Stimulated activated naive CD8-positive, alpha-beta T cell treated with anti-CD3 and anti-CD28 coated beads, Interleukin-15, Interleukin-2, amounts not matched to agents 100 U/mL and 50 U/mL, for 24 hours (primary cell): ENCODE data around the gene SHC4.
"Not testable (repeated sequence)": the region's sequence is repeated elsewhere in the genome, so short reads cannot be mapped to it uniquely, and the experiment has no call there.

Experiments used
- ATAC-seq: fragments of 150-1000 bp; cut with Tn5 transposase; one replicate; pipeline ENCODE4 v1.10.0; 2021
- DNase-seq: peaks from one replicate; pipeline ENCODE4 v3.0.0; 2021

SHC4 gene

DNA sequence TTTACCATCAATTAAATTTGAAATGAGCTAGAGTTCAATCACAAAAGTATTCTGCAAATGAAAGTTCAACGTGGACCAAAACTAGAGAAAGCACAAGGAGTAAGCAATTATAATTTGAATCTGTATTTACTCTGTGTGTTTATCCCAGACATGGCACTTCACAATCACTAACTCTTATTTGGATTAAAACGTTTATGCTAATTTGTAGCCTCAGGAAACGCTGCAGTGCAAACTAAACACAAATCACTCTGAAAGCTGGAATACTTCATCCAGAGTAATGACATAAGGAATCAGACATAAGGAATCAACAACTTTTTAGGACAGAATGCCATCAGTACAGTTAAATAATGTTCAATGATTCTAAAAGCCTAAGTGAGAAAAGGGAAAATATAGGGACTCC lies 171.3 kb downstream of the SHC4 start:
- ATAC-seq (no peak), DNase-seq (no peak)

DNA sequence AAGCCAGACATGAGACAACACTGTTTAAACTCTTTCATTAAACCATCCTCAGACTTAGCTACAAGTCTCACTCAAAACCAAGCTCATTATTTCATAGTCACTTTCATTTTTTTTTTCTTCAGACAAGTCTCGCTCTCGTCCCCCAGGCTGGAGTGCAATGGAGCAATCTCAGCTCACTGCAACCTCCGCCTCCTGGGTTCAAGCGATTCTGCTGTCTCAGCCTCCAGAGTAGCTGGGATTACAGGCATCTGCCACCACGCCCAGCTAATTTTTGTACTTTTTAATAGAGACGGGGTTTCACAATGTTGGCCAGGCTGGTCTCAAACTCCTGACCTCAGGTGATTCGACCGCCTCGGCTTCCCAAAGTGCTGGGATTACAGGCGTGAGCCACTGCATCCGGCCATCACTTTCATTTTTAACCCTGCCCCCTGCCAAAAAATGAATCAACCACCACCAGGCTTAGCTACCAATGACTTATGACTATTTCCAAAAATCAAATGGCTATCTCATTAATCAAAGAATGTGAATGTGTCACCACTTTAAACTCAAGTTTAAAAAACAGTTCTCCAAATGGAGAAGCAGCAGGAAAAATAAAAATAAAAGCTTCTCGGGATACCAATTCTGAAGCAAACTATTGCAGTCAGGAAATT lies 173.1 kb downstream of the SHC4 start:
- not testable (repeated sequence) for DNase-seq, ATAC-seq

DNA sequence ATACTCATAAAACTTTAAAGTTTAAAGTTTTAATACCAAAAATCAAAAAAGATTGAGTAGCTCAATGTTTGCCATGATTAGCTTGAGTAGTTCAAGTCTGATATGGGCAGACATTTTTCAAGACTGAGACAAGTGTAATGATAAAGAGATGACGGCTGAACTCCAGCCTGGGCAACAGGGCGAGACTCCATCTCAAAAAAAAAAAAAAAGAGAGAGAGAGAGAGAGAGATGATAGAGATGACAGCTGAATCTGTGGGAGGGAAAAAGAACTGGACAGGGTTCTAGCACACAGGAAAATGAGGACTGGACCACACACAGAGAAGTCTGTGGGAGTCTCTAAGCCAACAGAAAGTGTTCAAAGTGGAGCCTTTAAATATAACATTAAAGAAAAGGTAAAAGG lies 178.0 kb downstream of the SHC4 start:
- DNase-seq: no peak
- no peak for ATAC-seq

DNA sequence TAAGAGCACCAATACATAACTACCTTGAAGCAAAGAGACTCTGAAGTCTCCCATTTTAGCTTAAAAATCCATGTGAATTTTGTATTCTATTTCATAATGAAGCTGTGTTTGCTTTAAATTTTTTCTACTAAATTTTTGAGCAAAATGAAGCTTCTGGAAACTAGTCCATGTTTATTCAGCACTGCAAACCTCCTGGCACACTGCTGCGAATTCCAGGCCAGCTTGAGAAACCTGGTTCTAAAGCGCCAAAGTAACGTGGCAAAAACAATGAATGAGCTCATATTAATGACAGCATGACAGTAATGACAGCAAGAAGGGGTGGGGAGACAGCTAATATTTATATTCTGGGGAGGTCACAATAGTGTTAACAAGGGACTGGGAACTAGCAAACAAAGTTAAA lies 178.5 kb downstream of the SHC4 start:
- DNase-seq: no peak
- no peak for ATAC-seq

DNA sequence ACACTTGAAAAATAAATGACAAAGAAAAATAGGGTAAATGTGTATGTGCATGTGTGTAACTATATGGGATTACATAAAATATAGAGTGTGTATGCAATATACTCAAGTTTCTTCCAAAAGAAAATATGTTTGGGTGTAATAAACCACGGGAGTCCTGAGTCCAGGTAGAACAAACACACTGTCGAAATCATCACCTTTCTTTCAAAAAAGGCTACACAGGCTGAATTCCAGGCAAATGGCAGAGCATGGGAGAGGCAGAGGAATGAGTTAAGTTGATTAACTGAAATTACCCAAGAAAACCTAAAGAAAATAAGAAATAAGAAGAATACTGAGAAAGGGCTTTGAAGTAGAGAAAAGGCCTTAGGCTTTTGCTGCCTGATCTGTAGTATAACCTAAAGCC lies 179.0 kb downstream of the SHC4 start:
- DNase-seq (no peak), ATAC-seq (no peak)

DNA sequence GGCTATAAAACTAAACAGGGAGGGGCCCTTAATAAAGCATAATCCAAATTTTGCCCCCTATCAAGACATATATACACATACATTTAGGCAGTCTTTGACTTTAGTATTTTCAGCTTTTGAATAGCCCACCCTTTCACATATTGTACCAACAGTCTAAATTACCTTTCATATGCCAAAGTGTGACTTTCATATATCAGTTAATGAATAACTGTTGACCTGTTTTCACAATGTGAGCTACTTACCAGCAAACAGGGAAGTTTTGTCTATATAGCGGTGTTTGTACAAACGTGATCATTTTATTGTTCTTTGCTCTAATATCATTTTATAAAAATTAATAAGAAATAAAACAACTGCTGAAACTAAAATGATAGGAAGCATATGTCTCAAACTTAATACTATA lies 180.8 kb downstream of the SHC4 start:
- ATAC-seq (no peak), DNase-seq (no peak)

DNA sequence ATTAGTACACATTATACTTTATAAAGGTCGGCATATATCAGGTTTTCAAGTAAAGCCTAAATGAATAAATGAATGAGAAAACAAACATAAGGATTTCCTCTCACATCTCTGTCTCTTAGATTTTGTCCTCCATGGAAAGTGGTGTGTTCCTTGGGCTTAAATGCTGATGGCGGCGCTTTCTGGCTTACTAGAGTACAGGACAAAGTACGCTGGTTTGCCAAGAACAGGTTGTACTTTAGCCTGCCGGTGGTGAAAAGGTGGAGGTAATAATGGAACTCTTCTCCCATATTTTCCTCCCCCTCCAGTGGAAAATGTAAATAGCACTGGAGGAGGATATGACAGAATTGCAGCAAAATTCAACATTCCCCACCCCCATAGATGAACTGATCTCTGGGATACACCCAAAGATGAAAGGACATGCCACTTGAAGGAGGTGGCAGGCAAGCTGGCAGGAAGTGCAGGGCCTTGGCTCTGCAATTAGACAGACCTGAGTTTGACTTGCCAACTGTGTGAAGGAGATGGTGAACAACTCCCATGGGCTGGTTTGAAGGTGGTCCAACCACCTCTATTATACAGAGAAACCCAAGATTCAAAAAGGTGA lies 182.1 kb downstream of the SHC4 start:
- DNase-seq (no peak), ATAC-seq (no peak)

DNA sequence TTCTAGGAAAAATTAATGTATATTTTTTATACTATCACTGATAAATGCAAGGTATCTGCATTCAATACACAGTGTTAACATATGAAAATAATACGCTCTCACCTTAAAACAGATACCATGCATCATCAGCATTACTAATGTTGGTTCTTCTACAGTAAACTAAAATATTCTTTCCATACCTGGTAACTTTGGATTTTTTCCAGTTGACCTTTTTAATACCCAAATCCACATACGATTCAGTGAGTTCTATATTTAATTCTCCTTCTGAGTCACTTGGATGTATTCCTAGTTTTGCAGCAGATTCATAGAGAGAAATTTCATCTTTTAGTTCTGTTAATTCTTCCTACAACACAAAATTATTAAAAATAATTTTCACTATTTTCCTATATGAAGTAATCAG lies 182.7 kb downstream of the SHC4 start:
- ATAC-seq: no peak
- DNase-seq: no peak

DNA sequence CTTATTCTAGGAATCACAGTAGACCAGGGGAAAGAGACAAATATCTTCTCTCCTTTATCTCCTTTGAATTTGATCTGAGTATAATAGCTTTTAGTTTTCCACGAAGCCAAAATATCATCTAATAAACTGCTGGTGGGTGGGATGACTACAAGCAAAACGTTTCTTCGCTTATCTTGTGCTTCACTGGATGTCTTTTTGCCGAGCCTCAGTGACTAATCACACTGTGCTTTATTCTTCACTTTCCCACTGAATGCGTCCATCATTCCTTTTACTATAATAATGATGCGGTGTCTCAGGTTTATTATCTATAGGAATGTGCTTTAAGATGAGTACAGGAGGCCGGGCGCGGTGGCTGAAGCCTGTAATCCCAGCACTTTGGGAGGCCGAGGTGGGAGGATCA lies 185.4 kb downstream of the SHC4 start:
- no peak for DNase-seq
- ATAC-seq: no peak

DNA sequence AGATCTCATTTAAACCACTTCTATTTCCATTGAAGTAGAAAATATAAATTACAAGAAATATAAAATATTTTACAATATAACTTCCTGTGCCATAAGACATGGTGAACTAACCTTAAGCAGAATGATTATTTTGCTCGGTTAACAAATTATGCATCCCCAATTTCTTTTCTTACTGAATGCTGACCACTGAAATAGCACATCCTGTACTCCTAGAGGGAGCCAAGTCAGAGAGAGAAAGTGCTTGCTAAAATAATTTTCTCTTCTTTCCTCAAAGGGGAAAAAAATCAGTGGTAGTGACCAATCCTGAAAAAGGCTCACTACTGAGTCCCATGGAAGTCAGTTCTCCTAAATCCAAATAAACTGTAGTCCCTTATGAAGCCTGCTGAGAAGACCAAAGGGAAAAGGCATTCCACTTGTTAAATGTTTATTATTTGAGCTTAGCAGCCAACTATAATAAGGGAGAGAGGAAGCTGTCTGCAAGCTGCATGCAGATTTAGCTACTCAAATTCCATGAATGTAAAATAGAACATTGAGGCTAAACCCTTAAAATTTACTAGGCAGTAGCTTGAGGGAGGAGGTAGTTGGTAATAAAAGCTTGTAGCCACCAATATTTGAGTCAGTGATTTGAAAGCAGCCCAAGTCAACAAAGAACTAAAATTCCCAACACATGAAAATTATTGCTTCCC lies 185.9 kb downstream of the SHC4 start:
- no peak for ATAC-seq
- no peak for DNase-seq

DNA sequence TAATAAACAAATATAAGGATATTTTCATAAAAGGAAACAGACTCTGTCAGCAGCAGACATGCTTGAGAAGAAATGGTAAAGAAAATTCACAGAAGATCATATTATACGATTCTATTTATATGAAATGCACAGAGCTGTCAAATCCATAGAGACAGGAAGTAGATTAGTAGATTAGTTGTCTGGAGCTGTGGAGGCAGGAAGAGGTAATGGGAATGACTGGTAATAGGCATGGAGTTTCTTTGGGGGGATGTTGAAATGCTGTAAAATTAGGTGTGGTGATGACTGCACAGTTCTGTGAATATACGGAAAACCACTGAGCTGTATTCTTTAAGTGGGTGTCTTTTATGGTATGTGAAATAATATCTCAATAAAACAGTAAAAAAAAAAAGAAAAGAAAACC lies 188.2 kb downstream of the SHC4 start:
- no peak for DNase-seq
- ATAC-seq: no peak

DNA sequence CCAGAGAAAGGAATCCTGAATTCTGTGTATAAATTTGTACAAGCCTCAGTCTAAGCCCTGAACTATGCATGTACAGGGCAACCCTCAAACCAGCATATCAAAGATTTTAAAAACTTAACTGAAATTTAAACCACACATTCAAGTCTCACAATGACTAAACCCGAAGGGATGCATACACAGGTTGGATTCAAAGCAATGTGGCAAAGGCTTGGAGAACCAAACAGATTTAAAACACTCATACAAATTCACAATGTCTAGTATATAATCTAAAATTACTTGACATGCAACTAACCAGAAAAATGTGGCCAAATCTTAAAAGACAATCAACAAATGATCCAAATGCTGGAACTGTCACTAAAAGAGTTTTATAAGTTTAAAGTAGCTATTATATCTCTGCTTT lies 189.2 kb downstream of the SHC4 start:
- no peak for DNase-seq
- ATAC-seq: no peak
